Osteocyte (in vitro differentiated cells): ENCODE results near the gene KLC4. TPM values are rescaled to one million over a fixed set of nuclear protein-coding genes. Genes with fewer than 3 reads are reported as not detected.

Source experiments
- DNase-seq: peaks from one replicate; pipeline ENCODE4 v3.0.0; 2021; ENCODE audit warnings: mixed read lengths; ENCODE audit not compliant: unreplicated experiment; ENCODE audit errors: extremely low spot score
- H3K27ac Mint-ChIP-seq: one replicate; pipeline ENCODE4 v1.8.0; 2021; ENCODE audit warnings: mild to moderate bottlenecking, mixed read lengths; ENCODE audit not compliant: unreplicated experiment
- H3K27me3 Mint-ChIP-seq: one replicate; pipeline ENCODE4 v1.8.0; 2021; ENCODE audit warnings: mixed read lengths; ENCODE audit not compliant: unreplicated experiment
- H3K36me3 Mint-ChIP-seq: one replicate; pipeline ENCODE4 v1.8.0; 2021; ENCODE audit warnings: mixed read lengths; ENCODE audit not compliant: unreplicated experiment
- H3K4me1 Mint-ChIP-seq: one replicate; pipeline ENCODE4 v1.8.0; 2021; ENCODE audit warnings: mixed read lengths; ENCODE audit not compliant: unreplicated experiment
- H3K4me3 Mint-ChIP-seq: one replicate; pipeline ENCODE4 v1.8.0; 2021; ENCODE audit warnings: mild to moderate bottlenecking, moderate library complexity, mixed read lengths; ENCODE audit not compliant: unreplicated experiment
- H3K9me3 Mint-ChIP-seq: one replicate; pipeline ENCODE4 v1.8.0; 2021; ENCODE audit warnings: mixed read lengths; ENCODE audit not compliant: unreplicated experiment
- total RNA-seq: library from RNA; stranded (reverse); gene quantifications from 2 replicates; pipeline ENCODE4 v1.2.1, GENCODE V29; 2021
- TF ChIP-seq, protein P1 (sequence below): fragments of 200-600 bp; sonication (generic); IDR thresholded peaks from 2 replicates; pipeline ENCODE4 v1.5.0; 2021; ENCODE audit warnings: antibody characterized with exemption, mild to moderate bottlenecking, moderate library complexity

The KLC4 gene
- total RNA-seq, 1 donor from 2014 or later: 44.5 TPM

GRCh38 chr6:43043310-43043709 lies 16.1 kb upstream of the KLC4 start:
- TF ChIP-seq, protein P1, sequence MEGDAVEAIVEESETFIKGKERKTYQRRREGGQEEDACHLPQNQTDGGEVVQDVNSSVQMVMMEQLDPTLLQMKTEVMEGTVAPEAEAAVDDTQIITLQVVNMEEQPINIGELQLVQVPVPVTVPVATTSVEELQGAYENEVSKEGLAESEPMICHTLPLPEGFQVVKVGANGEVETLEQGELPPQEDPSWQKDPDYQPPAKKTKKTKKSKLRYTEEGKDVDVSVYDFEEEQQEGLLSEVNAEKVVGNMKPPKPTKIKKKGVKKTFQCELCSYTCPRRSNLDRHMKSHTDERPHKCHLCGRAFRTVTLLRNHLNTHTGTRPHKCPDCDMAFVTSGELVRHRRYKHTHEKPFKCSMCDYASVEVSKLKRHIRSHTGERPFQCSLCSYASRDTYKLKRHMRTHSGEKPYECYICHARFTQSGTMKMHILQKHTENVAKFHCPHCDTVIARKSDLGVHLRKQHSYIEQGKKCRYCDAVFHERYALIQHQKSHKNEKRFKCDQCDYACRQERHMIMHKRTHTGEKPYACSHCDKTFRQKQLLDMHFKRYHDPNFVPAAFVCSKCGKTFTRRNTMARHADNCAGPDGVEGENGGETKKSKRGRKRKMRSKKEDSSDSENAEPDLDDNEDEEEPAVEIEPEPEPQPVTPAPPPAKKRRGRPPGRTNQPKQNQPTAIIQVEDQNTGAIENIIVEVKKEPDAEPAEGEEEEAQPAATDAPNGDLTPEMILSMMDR: no peak
- H3K4me1 Mint-ChIP-seq: no peaks in the 10 kb centered on the region
- no peaks in the 10 kb centered on the region for H3K27me3 Mint-ChIP-seq
- H3K9me3 Mint-ChIP-seq: no peaks in the 10 kb centered on the region
- no peak overlapping the region for H3K4me3 Mint-ChIP-seq
- H3K27ac Mint-ChIP-seq: no peak overlapping the region
- peaks cover 53% of the 10 kb centered on the region for H3K36me3 Mint-ChIP-seq
- no peak for DNase-seq

GRCh38 chr6:43045371-43045930 lies 14.0 kb upstream of the KLC4 start:
- Mint-ChIP-seq H3K27ac (no peak overlapping the region), H3K36me3 (peaks cover 55% of the 10 kb centered on the region), H3K27me3 (no peaks in the 10 kb centered on the region), H3K9me3 (no peaks in the 10 kb centered on the region), H3K4me1 (peaks cover under 1% of the 10 kb centered on the region), H3K4me3 (no peak overlapping the region)
- no peak for DNase-seq
- TF ChIP-seq, protein P1: no peak

- Mint-ChIP-seq H3K36me3 (peaks cover 55% of the 10 kb centered on the region), H3K27me3 (no peaks in the 10 kb centered on the region), H3K4me1 (peaks cover 23% of the 10 kb centered on the region), H3K9me3 (no peaks in the 10 kb centered on the region), H3K4me3 (no peak overlapping the region), H3K27ac (no peak overlapping the region)
- DNase-seq: no peak
- TF ChIP-seq, protein P1: no peak
These were observed 11.4 kb upstream of the KLC4 start for GRCh38 chr6:43047998-43048397.

DNA sequence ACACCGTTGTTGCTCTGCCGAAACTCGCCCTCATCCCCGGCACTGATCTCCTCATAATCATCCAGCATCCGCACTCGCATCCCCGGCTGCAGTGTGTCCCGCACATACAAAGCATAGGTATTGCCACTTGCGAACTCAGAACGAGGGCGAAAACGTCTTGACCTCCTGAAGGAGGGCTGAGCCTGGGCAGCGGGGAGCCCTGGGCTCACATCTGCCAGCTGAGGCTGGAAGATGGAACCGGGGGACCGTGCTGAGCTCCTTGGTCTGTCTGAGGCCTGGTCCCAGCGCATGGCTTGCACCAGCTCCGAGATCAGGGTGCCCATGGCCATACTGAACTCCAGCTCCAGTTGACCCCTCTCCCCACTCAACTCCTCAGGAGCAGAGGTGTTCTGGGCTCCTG lies 8.4 kb upstream of the KLC4 start:
- Mint-ChIP-seq H3K36me3 (peaks cover 44% of the 10 kb centered on the region), H3K27me3 (no peaks in the 10 kb centered on the region)

GRCh38 chr6:43052225-43052841 lies 7.1 kb upstream of the KLC4 start:
- TF ChIP-seq, protein P1: no peak
- no peak for DNase-seq
- H3K36me3 Mint-ChIP-seq: peaks cover 37% of the 10 kb centered on the region

More for the DNA sequence above, 8.4 kb upstream of the KLC4 start:
- peaks cover 34% of the 10 kb centered on the region for H3K4me1 Mint-ChIP-seq
- no peak overlapping the region for H3K4me3 Mint-ChIP-seq
- TF ChIP-seq, protein P1: no peak
- no peaks in the 10 kb centered on the region for H3K9me3 Mint-ChIP-seq
- H3K27ac Mint-ChIP-seq: peak overlapping the region; percentile 50
- no peak for DNase-seq

More at GRCh38 chr6:43052225-43052841, 7.1 kb upstream of the KLC4 start:
- Mint-ChIP-seq H3K27ac (peak overlapping the region; percentile 97), H3K4me1 (peaks cover 34% of the 10 kb centered on the region), H3K27me3 (no peaks in the 10 kb centered on the region), H3K9me3 (no peaks in the 10 kb centered on the region), H3K4me3 (peak overlapping the region; percentile 97)
